ENCODE measurements around the gene LRRC46. TPM values are rescaled to one million over a fixed set of nuclear protein-coding genes. Genes with fewer than 3 reads are reported as not detected.

LRRC46 gene
- total RNA-seq, 1 donor from 2014 or later = 11.6 TPM

- H3K27me3 ChIP-seq (ENCODE audit: low read depth) = no peaks in the 10 kb centered on the region
- H3K9me3 ChIP-seq = no peaks in the 10 kb centered on the region
- H3K36me3 ChIP-seq = peaks cover 93% of the 10 kb centered on the region
- H3K4me1 ChIP-seq = peaks cover 16% of the 10 kb centered on the region
- TF ChIP-seq, protein P1, sequence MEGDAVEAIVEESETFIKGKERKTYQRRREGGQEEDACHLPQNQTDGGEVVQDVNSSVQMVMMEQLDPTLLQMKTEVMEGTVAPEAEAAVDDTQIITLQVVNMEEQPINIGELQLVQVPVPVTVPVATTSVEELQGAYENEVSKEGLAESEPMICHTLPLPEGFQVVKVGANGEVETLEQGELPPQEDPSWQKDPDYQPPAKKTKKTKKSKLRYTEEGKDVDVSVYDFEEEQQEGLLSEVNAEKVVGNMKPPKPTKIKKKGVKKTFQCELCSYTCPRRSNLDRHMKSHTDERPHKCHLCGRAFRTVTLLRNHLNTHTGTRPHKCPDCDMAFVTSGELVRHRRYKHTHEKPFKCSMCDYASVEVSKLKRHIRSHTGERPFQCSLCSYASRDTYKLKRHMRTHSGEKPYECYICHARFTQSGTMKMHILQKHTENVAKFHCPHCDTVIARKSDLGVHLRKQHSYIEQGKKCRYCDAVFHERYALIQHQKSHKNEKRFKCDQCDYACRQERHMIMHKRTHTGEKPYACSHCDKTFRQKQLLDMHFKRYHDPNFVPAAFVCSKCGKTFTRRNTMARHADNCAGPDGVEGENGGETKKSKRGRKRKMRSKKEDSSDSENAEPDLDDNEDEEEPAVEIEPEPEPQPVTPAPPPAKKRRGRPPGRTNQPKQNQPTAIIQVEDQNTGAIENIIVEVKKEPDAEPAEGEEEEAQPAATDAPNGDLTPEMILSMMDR (IDR thresholded peaks at IDR 0.05) = no peak
- ATAC-seq (no peak), DNase-seq (no peak)
- intact Hi-C loops (cut with DNase I) = no loop called here
- no peak overlapping the region for H3K4me3 ChIP-seq
- H3K27ac ChIP-seq = no peak overlapping the region
Measured at GRCh38 chr17:47813512-47814031, 17.9 kb upstream of the LRRC46 start.

DNA sequence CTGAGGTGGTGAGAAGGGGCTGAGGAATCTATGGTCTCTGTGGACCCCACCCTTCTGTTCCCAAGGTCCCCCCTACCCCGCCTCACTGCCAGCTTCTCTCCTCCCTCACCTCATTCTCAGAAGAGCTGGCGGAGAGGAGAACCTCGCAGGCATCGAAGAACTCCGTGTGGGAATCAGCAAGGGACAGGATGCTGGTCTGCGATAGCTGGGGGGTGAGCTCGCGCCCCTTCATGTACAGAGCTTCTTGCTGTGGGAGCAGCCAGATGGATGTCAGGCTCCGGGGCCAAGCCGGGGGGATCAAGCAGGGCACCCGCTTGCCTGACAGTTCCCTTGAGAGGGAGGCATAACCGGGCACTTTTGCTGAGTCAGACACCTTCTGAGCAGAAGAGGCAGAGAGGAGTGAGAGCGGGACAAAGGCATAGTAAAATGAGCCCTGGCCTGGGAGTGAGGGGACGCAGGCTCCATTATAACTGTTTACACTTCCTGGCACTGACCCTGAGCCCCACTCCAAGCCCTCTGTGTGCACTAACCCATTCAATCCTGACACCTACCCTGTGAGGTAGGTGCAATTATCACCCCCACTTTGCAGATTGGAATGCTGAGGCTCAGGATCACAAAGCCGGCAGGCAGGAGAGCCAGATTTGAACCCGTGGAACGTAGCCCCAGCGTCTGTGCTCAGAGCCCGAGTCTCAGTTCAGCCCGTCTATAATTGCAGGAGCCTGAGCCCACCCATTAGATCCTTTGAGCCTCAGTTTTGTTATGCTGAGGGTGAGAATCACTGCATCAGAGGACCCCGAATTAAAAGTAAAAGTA, 16.2 kb upstream of the LRRC46 start:
- no peak overlapping the region for H3K4me3 ChIP-seq
- H3K4me1 ChIP-seq = peaks cover 11% of the 10 kb centered on the region
- TF ChIP-seq, protein P1 (IDR thresholded peaks at IDR 0.05) = no peak
- H3K27me3 ChIP-seq (ENCODE audit: low read depth) = no peaks in the 10 kb centered on the region
- no peak overlapping the region for H3K27ac ChIP-seq
- intact Hi-C loops (cut with DNase I) = no loop called here
- peaks cover 86% of the 10 kb centered on the region for H3K36me3 ChIP-seq
- ATAC-seq (no peak), DNase-seq (no peak)
- no peaks in the 10 kb centered on the region for H3K9me3 ChIP-seq

DNA sequence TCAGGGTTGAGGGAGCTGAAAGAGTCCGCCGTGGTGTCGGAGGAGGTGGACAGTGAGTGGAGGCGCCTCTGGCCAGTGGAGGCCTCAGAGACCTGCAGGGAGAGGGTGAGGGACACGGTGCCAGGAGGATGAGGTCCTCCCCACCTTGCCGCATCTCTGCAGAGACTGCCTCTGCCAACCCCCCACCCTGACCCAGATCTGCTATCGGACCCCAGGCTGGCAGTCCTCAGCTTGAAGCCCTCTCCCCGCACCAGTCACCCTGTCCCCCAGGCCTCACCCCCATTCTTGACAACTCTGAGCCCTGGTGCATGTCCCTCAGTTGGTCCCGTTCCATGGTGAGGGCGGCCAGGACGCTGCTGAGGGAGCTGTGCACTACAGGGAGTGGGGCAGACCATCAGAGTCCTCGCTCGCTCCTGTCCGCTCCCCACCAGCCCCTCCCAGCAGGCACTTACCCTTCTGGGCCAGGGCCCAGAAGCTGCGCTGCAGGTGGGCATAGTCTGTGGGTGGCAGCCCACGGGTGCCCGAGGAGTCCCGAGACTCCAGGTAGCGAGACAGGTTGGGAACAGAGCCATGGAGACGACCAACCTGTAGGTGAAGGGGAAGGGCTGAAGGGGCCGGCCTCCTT, 15.2 kb upstream of the LRRC46 start:
- TF ChIP-seq, protein P1 (IDR thresholded peaks at IDR 0.05) = no peak

DNA sequence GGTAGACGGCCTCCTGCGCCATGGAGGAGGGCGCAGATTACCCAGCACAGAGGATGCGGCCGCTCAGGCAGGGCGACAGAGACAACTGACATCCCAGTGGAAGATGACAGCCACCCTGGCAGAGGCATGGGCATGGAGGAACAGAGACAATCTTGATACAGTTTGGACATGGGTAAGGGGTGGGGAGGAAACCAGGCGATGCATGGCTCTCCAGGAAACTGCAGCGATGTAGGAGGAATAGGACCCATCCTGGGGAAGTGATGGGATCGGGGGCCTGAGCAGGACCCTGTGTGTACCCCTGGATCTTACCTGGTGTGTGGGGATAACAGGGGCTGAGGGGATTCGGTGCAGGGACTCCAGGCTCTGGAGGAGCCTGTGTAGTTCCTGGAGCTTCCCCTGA, 14.5 kb upstream of the LRRC46 start:
- TF ChIP-seq, protein P1 (IDR thresholded peaks at IDR 0.05) = no peak
- DNase-seq (no peak), ATAC-seq (no peak)
- intact Hi-C loops (cut with DNase I) = no loop called here
- H3K9me3 ChIP-seq = no peaks in the 10 kb centered on the region
- no peak overlapping the region for H3K4me3 ChIP-seq
- peaks cover 74% of the 10 kb centered on the region for H3K36me3 ChIP-seq
- H3K27ac ChIP-seq = no peak overlapping the region
- peaks cover 22% of the 10 kb centered on the region for H3K4me1 ChIP-seq
- no peaks in the 10 kb centered on the region for H3K27me3 ChIP-seq (ENCODE audit: low read depth)

More for the DNA sequence above, 15.2 kb upstream of the LRRC46 start:
- peaks cover 14% of the 10 kb centered on the region for H3K4me1 ChIP-seq
- intact Hi-C loops (cut with DNase I) = no loop called here
- H3K27me3 ChIP-seq (ENCODE audit: low read depth) = no peaks in the 10 kb centered on the region
- no peak overlapping the region for H3K4me3 ChIP-seq
- H3K9me3 ChIP-seq = no peaks in the 10 kb centered on the region
- ATAC-seq = no peak
- DNase-seq = no peak
- no peak overlapping the region for H3K27ac ChIP-seq
- H3K36me3 ChIP-seq = peaks cover 81% of the 10 kb centered on the region

GRCh38 chr17:47818002-47818695, 13.3 kb upstream of the LRRC46 start:
- H3K27ac ChIP-seq = no peak overlapping the region
- TF ChIP-seq, protein P1 (IDR thresholded peaks at IDR 0.05) = no peak
- ATAC-seq = no peak
- intact Hi-C loops (cut with DNase I) = no loop called here
- peaks cover 31% of the 10 kb centered on the region for H3K4me1 ChIP-seq
- no peak for DNase-seq
- H3K4me3 ChIP-seq = no peak overlapping the region
- no peaks in the 10 kb centered on the region for H3K27me3 ChIP-seq (ENCODE audit: low read depth)
- no peaks in the 10 kb centered on the region for H3K9me3 ChIP-seq
- H3K36me3 ChIP-seq = peaks cover 64% of the 10 kb centered on the region
